DND-41 (cell line): ENCODE measurements around the gene UBE2D2.

Experiments used
- EZH2 ChIP-seq: IDR thresholded peaks from 3 replicates; pipeline ENCODE4 v1.6.1; 2012; ENCODE audit warnings: borderline replicate concordance, low read depth, mild to moderate bottlenecking, moderate library complexity, low read length, inconsistent platforms; ENCODE audit not compliant: severe bottlenecking
- TF ChIP-seq, protein P1 (sequence below): IDR thresholded peaks from 2 replicates; pipeline ENCODE4 v1.5.1; 2012; ENCODE audit warnings: borderline replicate concordance, low read length, moderate library complexity, mild to moderate bottlenecking; ENCODE audit not compliant: poor library complexity, severe bottlenecking; ENCODE audit errors: extremely low read depth

DNA sequence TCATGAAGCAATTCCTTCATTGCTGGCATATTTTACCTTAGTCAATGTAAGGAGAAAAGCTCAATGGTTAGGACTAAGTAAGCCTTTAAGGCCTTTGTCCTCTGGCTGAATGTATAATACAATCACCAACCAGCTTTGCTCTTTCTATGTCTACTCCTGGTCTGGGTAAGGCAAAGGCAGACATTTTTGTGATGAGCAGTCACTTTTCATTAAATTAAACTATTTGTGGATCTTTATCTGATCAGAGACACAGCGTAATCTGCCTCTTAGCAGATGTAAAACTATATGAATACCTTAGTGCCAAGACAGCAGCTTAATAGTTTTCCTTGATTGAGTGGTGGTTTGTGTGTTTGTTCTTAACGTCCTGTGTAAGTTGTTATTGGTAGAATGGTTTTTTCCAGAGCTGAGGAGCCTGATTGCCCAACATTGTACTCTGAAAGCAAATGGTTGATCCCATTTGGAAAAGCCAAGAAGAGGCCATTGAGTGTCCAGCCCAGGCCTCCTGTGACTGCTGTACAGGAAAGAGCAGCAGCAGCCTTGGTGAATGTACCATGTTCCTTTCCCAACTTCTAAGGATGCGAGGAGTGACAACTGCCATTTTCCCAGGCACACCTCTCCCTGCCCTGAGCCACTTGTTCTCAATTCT, 70.5 kb downstream of the UBE2D2 start:
- no peak for TF ChIP-seq EZH2
- TF ChIP-seq, protein P1, sequence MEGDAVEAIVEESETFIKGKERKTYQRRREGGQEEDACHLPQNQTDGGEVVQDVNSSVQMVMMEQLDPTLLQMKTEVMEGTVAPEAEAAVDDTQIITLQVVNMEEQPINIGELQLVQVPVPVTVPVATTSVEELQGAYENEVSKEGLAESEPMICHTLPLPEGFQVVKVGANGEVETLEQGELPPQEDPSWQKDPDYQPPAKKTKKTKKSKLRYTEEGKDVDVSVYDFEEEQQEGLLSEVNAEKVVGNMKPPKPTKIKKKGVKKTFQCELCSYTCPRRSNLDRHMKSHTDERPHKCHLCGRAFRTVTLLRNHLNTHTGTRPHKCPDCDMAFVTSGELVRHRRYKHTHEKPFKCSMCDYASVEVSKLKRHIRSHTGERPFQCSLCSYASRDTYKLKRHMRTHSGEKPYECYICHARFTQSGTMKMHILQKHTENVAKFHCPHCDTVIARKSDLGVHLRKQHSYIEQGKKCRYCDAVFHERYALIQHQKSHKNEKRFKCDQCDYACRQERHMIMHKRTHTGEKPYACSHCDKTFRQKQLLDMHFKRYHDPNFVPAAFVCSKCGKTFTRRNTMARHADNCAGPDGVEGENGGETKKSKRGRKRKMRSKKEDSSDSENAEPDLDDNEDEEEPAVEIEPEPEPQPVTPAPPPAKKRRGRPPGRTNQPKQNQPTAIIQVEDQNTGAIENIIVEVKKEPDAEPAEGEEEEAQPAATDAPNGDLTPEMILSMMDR = no peak
